LNCAP (cell line): ENCODE results near the gene PRKCH.

Experiments used
- CTCF ChIP-seq: fragments of 450-650 bp; IDR thresholded peaks from 2 replicates; pipeline ENCODE4 v1.5.1; 2017; ENCODE audit warnings: mild to moderate bottlenecking

PRKCH gene

GRCh38 chr14:61369454-61369810 is 48.1 kb downstream of the PRKCH start:
- TF ChIP-seq CTCF = no peak

- no peak for TF ChIP-seq CTCF
Measured at GRCh38 chr14:61372379-61372778, 51.0 kb downstream of the PRKCH start.

- no peak for TF ChIP-seq CTCF
Measured at GRCh38 chr14:61372842-61373555, 51.6 kb downstream of the PRKCH start.

- TF ChIP-seq CTCF = no peak
Measured at GRCh38 chr14:61374284-61374683, 52.9 kb downstream of the PRKCH start.

- no peak for TF ChIP-seq CTCF
Measured at GRCh38 chr14:61375218-61375617, 53.8 kb downstream of the PRKCH start.

GRCh38 chr14:61376314-61376713 is 54.9 kb downstream of the PRKCH start:
- no peak for TF ChIP-seq CTCF

- no peak for TF ChIP-seq CTCF
Measured at GRCh38 chr14:61377749-61378148, 56.4 kb downstream of the PRKCH start.
